ENCODE data around the gene GSTK1. TPM values are rescaled to one million over a fixed set of nuclear protein-coding genes. Genes with fewer than 3 reads are reported as not detected.
A peak's percentile ranks its signal among the peaks of the same experiment; 100 is the strongest.

GSTK1 gene
- total and polyA plus RNA-seq, 10 of the 15 experiments (the other 5 are each of a cell fraction or from before 2014, with no cell fraction given): 76.2 to 166 (median 127) TPM

- RAD21 ChIA-PET (ENCODE audit: unreplicated experiment): no interaction called here
- Histone ChIP-seq H3K4me1 (ENCODE audit: control insufficient read depth, insufficient read depth, low read length) (0 out of 2 replicates have a peak, but pooled peaks cover 3% of the 10 kb centered on the region), H3K9ac (ENCODE audit: control insufficient read depth, insufficient read depth, low read length) (peak overlapping the region; percentile 10; the same call in 1 of the 2 replicates), H4K20me1 (ENCODE audit: control insufficient read depth, insufficient read depth) (no peaks in the 10 kb centered on the region), H2AFZ (ENCODE audit: control insufficient read depth, low read depth, low read length) (no peak overlapping the region), H3K4me3 (peak overlapping the region; percentile 78), H3K4me2 (ENCODE audit: control insufficient read depth, insufficient read depth) (peak overlapping the region; percentile 85), H3K27ac (ENCODE audit: control insufficient read depth, insufficient read depth) (no peak overlapping the region), H3K27me3 (replicated peaks in 1 of 2; ENCODE audit: control insufficient read depth in 2 of 2, insufficient read depth in 2 of 2, low read length in 1 of 2) (no peaks in the 10 kb centered on the region), H3K36me3 (ENCODE audit: control insufficient read depth in 2 of 2, insufficient read depth in 2 of 2, low read length in 1 of 2) (peaks cover 11 to 20% of the 10 kb centered on the region in 2 experiments), H3K79me2 (ENCODE audit: control insufficient read depth, insufficient read depth, low read length) (peaks cover 35% of the 10 kb centered on the region), H3K9me3 (replicated peaks; ENCODE audit: control insufficient read depth, insufficient read depth, low read length) (no peaks in the 10 kb centered on the region; the same call in 2 of the 3 replicates)
- WGBS (ENCODE audit: insufficient coverage, insufficient replicate concordance, low lambda C conversion rate, missing lambda C conversion rate): 93% methylated on average over 4 of the region's 4 CpGs
- no peak for TF ChIP-seq PAX5 (IDR thresholded peaks at IDR 0.05; ENCODE audit: borderline replicate concordance, low read depth, low read length)
- TF ChIP-seq CUX1 (IDR thresholded peaks at IDR 0.05; ENCODE audit: insufficient replicate concordance, low read depth, low read length): no peak
- TF ChIP-seq SREBF2 (IDR thresholded peaks at IDR 0.05; ENCODE audit: low read length): no peak
- TF ChIP-seq TAF1 (IDR thresholded peaks at IDR 0.05; ENCODE audit: borderline replicate concordance, low read depth, low read length): no peak
- no peak for TF ChIP-seq NRF1 (conservative IDR thresholded peaks at IDR 0.05; ENCODE audit: low read depth, low read length)
- no peak for TF ChIP-seq SMAD1 (IDR thresholded peaks at IDR 0.05; ENCODE audit: low read depth, partially characterized antibody)
- DNase-seq (ENCODE audit: low read depth, low spot score): no peak
- in situ Hi-C loops (cut with MboI): no loop called here
- POLR2A ChIA-PET: interaction anchor here (0.6 to 1.1 kb wide), 3 partner anchors 9 to 27 kb away, joined by 3 to 5 read pairs (median 3); partner anchors contain the start of gene GSTK1
- FAIRE-seq: peak; percentile 23
- BruUV-seq (replicated peaks): no TSS peak
- ATAC-seq: no peak
- intact Hi-C loops (cut with micrococcal nuclease; ENCODE audit: unreplicated experiment): no loop called here
- CTCF ChIA-PET: interaction anchor here (1.0 to 2.9 kb wide), 5 partner anchors 9 to 90 kb away, joined by 3 to 17 read pairs (median 3); no protein-coding TSS in a partner anchor
- SMC1A ChIA-PET (ENCODE audit: uncharacterized antibody, unreplicated experiment): interaction anchor here (0.6 to 1.8 kb wide), 7 partner anchors 9 to 125 kb away, joined by 3 to 7 read pairs (median 4); no protein-coding TSS in a partner anchor
Measured at GRCh38 chr7:143290293-143290692, 27.1 kb downstream of the GSTK1 start.
